GM21447 (cell line): Measurements from ENCODE around the gene SPRR2F.
"Not testable (repeated sequence)": the region's sequence is repeated elsewhere in the genome, so short reads cannot be mapped to it uniquely, and the experiment has no call there.

Source experiments
- ATAC-seq: cut with Tn5 transposase; IDR thresholded peaks from one replicate; pipeline ENCODE4 v1.9.1; 2021; ENCODE audit not compliant: unreplicated experiment

SPRR2F gene

GRCh38 chr1:153113416-153113815 lies at the start of gene SPRR2F:
SPRR2F (minus strand) TSS chr1:153113516; CDS start chr1:153112733, 783 bp downstream.
- no peak for ATAC-seq

- no peak for ATAC-seq
Measured at GRCh38 chr1:153155541-153155940, 42.2 kb upstream of the SPRR2F start.

- ATAC-seq, result no peak
Measured at GRCh38 chr1:153152481-153152880, 39.2 kb upstream of the SPRR2F start.

GRCh38 chr1:153150846-153151245 lies 37.5 kb upstream of the SPRR2F start, which contains the start of gene SPRR2G:
SPRR2G (minus strand) TSS chr1:153150890; CDS start chr1:153150110, 780 bp downstream.
- ATAC-seq, result no peak

- no peak for ATAC-seq
Measured at GRCh38 chr1:153141377-153141776, 28.1 kb upstream of the SPRR2F start.

GRCh38 chr1:153140484-153140883 lies 27.2 kb upstream of the SPRR2F start:
- no peak for ATAC-seq

GRCh38 chr1:153133743-153134142 lies 20.4 kb upstream of the SPRR2F start:
- ATAC-seq, result no peak

- ATAC-seq, result no peak
Measured at GRCh38 chr1:153133267-153133666, 20.0 kb upstream of the SPRR2F start.

- ATAC-seq, result not testable (repeated sequence)
Measured at GRCh38 chr1:153128688-153129087, 15.4 kb upstream of the SPRR2F start.

GRCh38 chr1:153127296-153127695 lies 14.0 kb upstream of the SPRR2F start:
- ATAC-seq, result no peak

GRCh38 chr1:153125536-153125935 lies 12.2 kb upstream of the SPRR2F start:
- ATAC-seq, result no peak

- ATAC-seq, result not testable (repeated sequence)
Measured at GRCh38 chr1:153123793-153124192, 10.5 kb upstream of the SPRR2F start.

- no peak for ATAC-seq
Measured at GRCh38 chr1:153122831-153123421, 9.6 kb upstream of the SPRR2F start.

GRCh38 chr1:153120945-153121344 lies 7.6 kb upstream of the SPRR2F start:
- no peak for ATAC-seq

- ATAC-seq, result no peak
Measured at GRCh38 chr1:153119491-153119971, 6.2 kb upstream of the SPRR2F start.

- ATAC-seq, result not testable (repeated sequence)
Measured at GRCh38 chr1:153115264-153115663, 1.9 kb upstream of the SPRR2F start.

GRCh38 chr1:153112454-153112853 lies 862 bp downstream of the SPRR2F start:
- not testable (repeated sequence) for ATAC-seq

- ATAC-seq, result no peak
Measured at GRCh38 chr1:153100245-153100644, 13.1 kb downstream of the SPRR2F start.

GRCh38 chr1:153099461-153100045 lies 13.8 kb downstream of the SPRR2F start:
- ATAC-seq, result no peak

- ATAC-seq, result no peak
Measured at GRCh38 chr1:153095764-153096163, 17.6 kb downstream of the SPRR2F start.

GRCh38 chr1:153094426-153094825 lies 18.9 kb downstream of the SPRR2F start, which contains the start of gene SPRR2E:
SPRR2E (minus strand) TSS chr1:153094526; CDS start chr1:153093751, 775 bp downstream.
- ATAC-seq, result no peak

GRCh38 chr1:153087652-153088051 lies 25.7 kb downstream of the SPRR2F start:
- ATAC-seq, result no peak
